Epithelial cell of prostate (primary cell): ENCODE data around the gene AIG1.

ENCODE experiments used
- DNase-seq: peaks from one replicate; pipeline ENCODE4 v3.0.0-alpha.2; 2011; ENCODE audit warnings: low read depth, low spot score
- H3K27ac ChIP-seq: fragments of 450-650 bp; 2 replicates; pipeline ENCODE4 v1.5.1; 2017; ENCODE audit warnings: mild to moderate bottlenecking

AIG1 gene

GRCh38 chr6:143251288-143251687, 190.6 kb downstream of the AIG1 start:
- no peak for DNase-seq

GRCh38 chr6:143252961-143253360, 192.3 kb downstream of the AIG1 start:
- no peak overlapping the region for H3K27ac ChIP-seq
- no peak for DNase-seq

More at GRCh38 chr6:143251288-143251687, 190.6 kb downstream of the AIG1 start:
- no peak overlapping the region for H3K27ac ChIP-seq

GRCh38 chr6:143253586-143253985, 192.9 kb downstream of the AIG1 start:
- DNase-seq = no peak
- H3K27ac ChIP-seq = no peak overlapping the region

- no peak for DNase-seq
- no peak overlapping the region for H3K27ac ChIP-seq
These were observed 198.3 kb downstream of the AIG1 start for GRCh38 chr6:143258945-143259344.

GRCh38 chr6:143260857-143261256, 200.2 kb downstream of the AIG1 start:
- H3K27ac ChIP-seq = peak overlapping the region; percentile 6
- peak; percentile 18 for DNase-seq

- no peak overlapping the region for H3K27ac ChIP-seq
- no peak for DNase-seq
These were observed 201.3 kb downstream of the AIG1 start for GRCh38 chr6:143261899-143262436.

- DNase-seq = no peak
- no peak overlapping the region for H3K27ac ChIP-seq
These were observed 202.2 kb downstream of the AIG1 start for GRCh38 chr6:143262859-143263258.

GRCh38 chr6:143264379-143264778, 203.7 kb downstream of the AIG1 start:
- no peak for DNase-seq
- no peak overlapping the region for H3K27ac ChIP-seq

- H3K27ac ChIP-seq = no peak overlapping the region
- no peak for DNase-seq
These were observed 204.5 kb downstream of the AIG1 start for GRCh38 chr6:143264986-143265764.

- no peak for DNase-seq
- H3K27ac ChIP-seq = no peak overlapping the region
These were observed 207.1 kb downstream of the AIG1 start for GRCh38 chr6:143267760-143268159.

- no peak overlapping the region for H3K27ac ChIP-seq
- no peak for DNase-seq
These were observed 207.8 kb downstream of the AIG1 start for GRCh38 chr6:143268439-143268838.

- DNase-seq = no peak
- no peak overlapping the region for H3K27ac ChIP-seq
These were observed 209.3 kb downstream of the AIG1 start for GRCh38 chr6:143270026-143270425.

- peak; percentile 72 for DNase-seq
- no peak overlapping the region for H3K27ac ChIP-seq
These were observed 210.3 kb downstream of the AIG1 start for GRCh38 chr6:143271024-143271423.

GRCh38 chr6:143276436-143276835, 215.7 kb downstream of the AIG1 start:
- H3K27ac ChIP-seq = no peak overlapping the region
- no peak for DNase-seq

GRCh38 chr6:143279385-143279784, 218.7 kb downstream of the AIG1 start:
- no peak overlapping the region for H3K27ac ChIP-seq
- no peak for DNase-seq

GRCh38 chr6:143283887-143284645, 223.4 kb downstream of the AIG1 start:
- DNase-seq = no peak
- H3K27ac ChIP-seq = no peak overlapping the region

- peak overlapping the region; percentile 85 for H3K27ac ChIP-seq
- peak; percentile 68 for DNase-seq
These were observed 225.6 kb downstream of the AIG1 start for GRCh38 chr6:143286251-143286795.

- no peak for DNase-seq
- no peak overlapping the region for H3K27ac ChIP-seq
These were observed 228.2 kb downstream of the AIG1 start for GRCh38 chr6:143288923-143289322.

GRCh38 chr6:143290206-143290605, 229.5 kb downstream of the AIG1 start:
- no peak for DNase-seq
- H3K27ac ChIP-seq = no peak overlapping the region

- DNase-seq = no peak
- H3K27ac ChIP-seq = no peak overlapping the region
These were observed 232.8 kb downstream of the AIG1 start for GRCh38 chr6:143293523-143293922.

GRCh38 chr6:143294265-143294860, 233.7 kb downstream of the AIG1 start:
- no peak overlapping the region for H3K27ac ChIP-seq
- DNase-seq = no peak
